Prostate gland (tissue), 2 donors: Measurements from ENCODE around the gene PRKD1.

Source experiments
- CTCF ChIP-seq, 4 experiments: fragments of 200-600 bp in 2 of 4; fragments of 450-650 bp in 2 of 4; sonication (generic) in 2 of 4; IDR thresholded peaks; 1 replicate in 3 of 4; 2 replicates in 1 of 4; pipeline ENCODE4 v1.5.1; 2016 to 2019; ENCODE audit warnings: antibody characterized with exemption in 4 of 4, mild to moderate bottlenecking in 2 of 4, moderate library complexity in 2 of 4
- POLR2A ChIP-seq: fragments of 450-650 bp; IDR thresholded peaks from one replicate; pipeline ENCODE4 v1.6.1; 2016; ENCODE audit warnings: antibody characterized with exemption, mild to moderate bottlenecking

- TF ChIP-seq CTCF (IDR thresholded peaks at IDR 0.05): no peak
- no peak for TF ChIP-seq POLR2A
These were observed 290.2 kb downstream of the PRKD1 start for GRCh38 chr14:29637411-29637810.
